Ammon's horn (tissue), 1 donor: ENCODE data around the gene CCK.
A peak's percentile ranks its signal among the peaks of the same experiment; 100 is the strongest.
"Not testable (repeated sequence)": the region's sequence is repeated elsewhere in the genome, so short reads cannot be mapped to it uniquely, and the experiment has no call there.

Source experiments
- DNase-seq: peaks from one replicate; pipeline ENCODE4 v3.0.0-alpha.2; 2016; ENCODE audit warnings: low spot score

Gene CCK

GRCh38 chr3:42266085-42266484 lies at the start of gene CCK:
CCK (minus strand) TSS chr3:42266185; CDS start chr3:42263630, 2,555 bp downstream.
- DNase-seq: no peak

GRCh38 chr3:42314411-42314810 lies 48.4 kb upstream of the CCK start:
- DNase-seq: no peak

- DNase-seq: no peak
Measured at GRCh38 chr3:42308651-42309050, 42.7 kb upstream of the CCK start.

- DNase-seq: no peak
Measured at GRCh38 chr3:42306499-42306898, 40.5 kb upstream of the CCK start.

- DNase-seq: no peak
Measured at GRCh38 chr3:42302924-42303634, 37.1 kb upstream of the CCK start.

GRCh38 chr3:42301446-42302175 lies 35.6 kb upstream of the CCK start:
- DNase-seq: no peak

GRCh38 chr3:42300778-42301177 lies 34.8 kb upstream of the CCK start:
- no peak for DNase-seq

- no peak for DNase-seq
Measured at GRCh38 chr3:42300013-42300412, 34.0 kb upstream of the CCK start.

- no peak for DNase-seq
Measured at GRCh38 chr3:42298259-42298658, 32.3 kb upstream of the CCK start.

- DNase-seq: no peak
Measured at GRCh38 chr3:42292009-42292408, 26.0 kb upstream of the CCK start.

GRCh38 chr3:42290966-42291714 lies 25.2 kb upstream of the CCK start:
- DNase-seq: no peak

- DNase-seq: no peak
Measured at GRCh38 chr3:42289026-42289425, 23.0 kb upstream of the CCK start.

GRCh38 chr3:42288385-42288784 lies 22.4 kb upstream of the CCK start:
- no peak for DNase-seq

GRCh38 chr3:42287423-42287822 lies 21.4 kb upstream of the CCK start:
- DNase-seq: not testable (repeated sequence)

- peak; percentile 59 for DNase-seq
Measured at GRCh38 chr3:42277676-42278075, 11.7 kb upstream of the CCK start.

GRCh38 chr3:42276141-42277132 lies 10.5 kb upstream of the CCK start:
- DNase-seq: no peak

GRCh38 chr3:42275217-42275616 lies 9.2 kb upstream of the CCK start:
- no peak for DNase-seq

- DNase-seq: no peak
Measured at GRCh38 chr3:42274266-42274665, 8.3 kb upstream of the CCK start.

GRCh38 chr3:42273361-42273760 lies 7.4 kb upstream of the CCK start:
- DNase-seq: peak; percentile 31

- DNase-seq: no peak
Measured at GRCh38 chr3:42271786-42272185, 5.8 kb upstream of the CCK start.

GRCh38 chr3:42270561-42270960 lies 4.6 kb upstream of the CCK start:
- DNase-seq: no peak

- DNase-seq: no peak
Measured at GRCh38 chr3:42269647-42270046, 3.7 kb upstream of the CCK start.
